Iris pigment epithelial cell (primary cell): ENCODE data around the gene PTPRJ.
A peak's percentile ranks its signal among the peaks of the same experiment; 100 is the strongest.

Source experiments
- DNase-seq: peaks from one replicate; pipeline ENCODE4 v3.0.0-alpha.2; 2011; ENCODE audit warnings: low read depth

The PTPRJ gene

GRCh38 chr11:48066881-48067800, 86.8 kb downstream of the PTPRJ start:
- no peak for DNase-seq

- DNase-seq, result no peak
Measured at GRCh38 chr11:48073031-48073861, 92.9 kb downstream of the PTPRJ start.

- DNase-seq, result no peak
Measured at GRCh38 chr11:48074425-48075181, 94.2 kb downstream of the PTPRJ start.

- no peak for DNase-seq
Measured at GRCh38 chr11:48075637-48076036, 95.3 kb downstream of the PTPRJ start.

GRCh38 chr11:48077251-48077650, 96.9 kb downstream of the PTPRJ start:
- DNase-seq, result peak; percentile 21

GRCh38 chr11:48078689-48079088, 98.3 kb downstream of the PTPRJ start:
- DNase-seq, result peak; percentile 22

- no peak for DNase-seq
Measured at GRCh38 chr11:48079596-48079995, 99.2 kb downstream of the PTPRJ start.

GRCh38 chr11:48080301-48080861, 100.0 kb downstream of the PTPRJ start:
- DNase-seq, result no peak

GRCh38 chr11:48081151-48082010, 101.0 kb downstream of the PTPRJ start:
- DNase-seq, result peak; percentile 86

GRCh38 chr11:48082771-48083170, 102.4 kb downstream of the PTPRJ start:
- no peak for DNase-seq

GRCh38 chr11:48083421-48083820, 103.1 kb downstream of the PTPRJ start:
- DNase-seq, result peak; percentile 80

GRCh38 chr11:48085688-48086087, 105.3 kb downstream of the PTPRJ start:
- no peak for DNase-seq

GRCh38 chr11:48087422-48087821, 107.1 kb downstream of the PTPRJ start:
- DNase-seq, result no peak

- DNase-seq, result no peak
Measured at GRCh38 chr11:48087974-48088681, 107.8 kb downstream of the PTPRJ start.

- DNase-seq, result peak; percentile 28
Measured at GRCh38 chr11:48088682-48089050, 108.3 kb downstream of the PTPRJ start.

- no peak for DNase-seq
Measured at GRCh38 chr11:48090174-48090573, 109.8 kb downstream of the PTPRJ start.

- no peak for DNase-seq
Measured at GRCh38 chr11:48091426-48092102, 111.2 kb downstream of the PTPRJ start.

GRCh38 chr11:48093323-48093722, 113.0 kb downstream of the PTPRJ start:
- no peak for DNase-seq

- no peak for DNase-seq
Measured at GRCh38 chr11:48093795-48094642, 113.7 kb downstream of the PTPRJ start.
